ENCODE results near the gene PRDM12. TPM values are rescaled to one million over a fixed set of nuclear protein-coding genes. Genes with fewer than 3 reads are reported as not detected.

PRDM12 gene
- total RNA-seq, 1 experiment from 2014 or later, result not detected

GRCh38 chr9:130667120-130667435 is 2.7 kb downstream of the PRDM12 start:
- Histone ChIP-seq H2AK5ac (ENCODE audit: insufficient read length, low read length) (no peak overlapping the region), H4K5ac (ENCODE audit: insufficient read length, low read depth, low read length) (no peak overlapping the region), H3K4me1 (ENCODE audit: insufficient read depth, low read length) (no peaks in the 10 kb centered on the region; the same call in 1 of the 2 replicates), H3K23ac (ENCODE audit: insufficient read length, low read depth, low read length) (no peak overlapping the region), H4K20me1 (ENCODE audit: control insufficient read depth, insufficient read depth, insufficient read length) (no peaks in the 10 kb centered on the region), H2BK5ac (ENCODE audit: insufficient read length, low read length) (no peak overlapping the region), H3K14ac (ENCODE audit: insufficient read depth, low read length) (no peak overlapping the region), H3K18ac (ENCODE audit: insufficient read length, low read depth, low read length) (no peak overlapping the region), H4K8ac (replicated peaks; ENCODE audit: insufficient read length, low read depth, low read length) (no peak overlapping the region), H3K79me2 (ENCODE audit: insufficient read depth, low read length) (no peaks in the 10 kb centered on the region), H4K91ac (ENCODE audit: insufficient read length, low read depth, low read length) (no peak overlapping the region), H3K79me1 (ENCODE audit: insufficient read depth, low read depth, low read length, poor library complexity, severe bottlenecking) (no peaks in the 10 kb centered on the region), H2AFZ (ENCODE audit: low read length) (no peak overlapping the region), H2BK15ac (ENCODE audit: low read depth, low read length) (no peak overlapping the region), H3K9me3 (ENCODE audit: control insufficient read depth, low read depth, low read length) (no peaks in the 10 kb centered on the region), H3K4ac (ENCODE audit: low read depth, low read length) (no peak overlapping the region), H3K27ac (ENCODE audit: insufficient read length, low read depth, low read length) (no peak overlapping the region), H3K9ac (ENCODE audit: extremely low read depth, insufficient read length, low read length) (no peak overlapping the region), H3K4me2 (ENCODE audit: insufficient read depth, insufficient read length, low read length) (peak overlapping the region; percentile 11), H3K27me3 (ENCODE audit: insufficient read depth, low read length) (peaks cover 62% of the 10 kb centered on the region), H3K56ac (ENCODE audit: insufficient read length, low read depth, low read length) (no peak overlapping the region), H3T11ph (ENCODE audit: low read length) (no peak overlapping the region), H3K23me2 (ENCODE audit: insufficient read length, low read depth, low read length, poor library complexity, severe bottlenecking) (peaks cover 8% of the 10 kb centered on the region), H2BK20ac (ENCODE audit: low read depth, low read length, poor library complexity, severe bottlenecking) (no peak overlapping the region), H2BK120ac (ENCODE audit: low read depth, low read length, poor library complexity, severe bottlenecking) (no peak overlapping the region), H2BK12ac (ENCODE audit: insufficient read length, low read depth, low read length) (no peak overlapping the region)
- WGBS (ENCODE audit: extremely low coverage, insufficient read length, low lambda C conversion rate), result no CpG with 5 or more reads among the region's 4 CpGs
- no peaks in the 10 kb centered on the region; a peak in 3 of 5 replicates for H3K9me3 Mint-ChIP-seq
- no peak for TF ChIP-seq CTCF (conservative IDR thresholded peaks at IDR 0.05)
- no peak overlapping the region for H3K27ac Mint-ChIP-seq
- DNase-seq, result no peak
- H3K27me3 Mint-ChIP-seq (ENCODE audit: low read depth), result peaks cover 96% of the 10 kb centered on the region
- H3K4me1 Mint-ChIP-seq, result peaks cover 14 to 27% of the 10 kb centered on the region in 2 experiments
- H3K36me3 Mint-ChIP-seq (ENCODE audit: insufficient read depth in 1 of 3, low read depth in 3 of 3), result peaks cover 0 to 1% (median 0%) of the 10 kb centered on the region in 3 experiments; a peak in 2 of 7 replicates
- peak overlapping the region in 1 of 2 experiments; percentile 68; a peak in 3 of 5 replicates for H3K4me3 Mint-ChIP-seq
